ENCODE results near the gene ANXA2. TPM values are rescaled to one million over a fixed set of nuclear protein-coding genes. Genes with fewer than 3 reads are reported as not detected.

Gene ANXA2
- total RNA-seq, 6 experiments from 2014 or later, result 4,445 to 5,074 (median 4,643) TPM

DNA sequence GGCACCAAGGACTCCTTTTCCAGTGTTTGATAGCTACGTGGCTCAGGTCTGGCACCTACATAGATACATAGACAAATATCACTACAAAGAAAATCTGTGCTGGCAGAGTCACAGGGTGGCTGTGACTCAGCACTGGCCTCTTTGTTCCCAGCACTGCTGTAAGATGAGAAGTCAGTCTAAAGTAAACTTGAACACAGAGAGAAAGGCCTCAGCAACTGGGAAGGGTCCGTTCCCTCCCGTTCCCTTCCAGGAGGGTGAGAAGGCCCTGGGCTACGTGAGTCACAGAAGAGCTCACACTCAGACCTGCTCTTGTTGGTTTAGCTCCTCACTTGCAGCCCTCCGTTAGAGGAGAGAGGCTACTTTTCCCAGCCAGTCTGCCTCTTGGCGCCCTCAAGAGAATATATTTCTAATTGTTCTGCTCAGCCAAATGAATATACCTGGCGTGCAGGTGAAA, 23.1 kb downstream of the ANXA2 start:
- Mint-ChIP-seq H3K4me1 (ENCODE audit: low read depth) (peaks cover 97% of the 10 kb centered on the region), H3K27ac (peak overlapping the region; percentile 98), H3K4me3 (peak overlapping the region; percentile 75), H3K9me3 (no peaks in the 10 kb centered on the region), H3K36me3 (ENCODE audit: low read depth) (peaks cover 74% of the 10 kb centered on the region), H3K27me3 (ENCODE audit: insufficient read depth) (peaks cover 41% of the 10 kb centered on the region)
- peak; percentile 98 for DNase-seq
- TF ChIP-seq, protein P1, sequence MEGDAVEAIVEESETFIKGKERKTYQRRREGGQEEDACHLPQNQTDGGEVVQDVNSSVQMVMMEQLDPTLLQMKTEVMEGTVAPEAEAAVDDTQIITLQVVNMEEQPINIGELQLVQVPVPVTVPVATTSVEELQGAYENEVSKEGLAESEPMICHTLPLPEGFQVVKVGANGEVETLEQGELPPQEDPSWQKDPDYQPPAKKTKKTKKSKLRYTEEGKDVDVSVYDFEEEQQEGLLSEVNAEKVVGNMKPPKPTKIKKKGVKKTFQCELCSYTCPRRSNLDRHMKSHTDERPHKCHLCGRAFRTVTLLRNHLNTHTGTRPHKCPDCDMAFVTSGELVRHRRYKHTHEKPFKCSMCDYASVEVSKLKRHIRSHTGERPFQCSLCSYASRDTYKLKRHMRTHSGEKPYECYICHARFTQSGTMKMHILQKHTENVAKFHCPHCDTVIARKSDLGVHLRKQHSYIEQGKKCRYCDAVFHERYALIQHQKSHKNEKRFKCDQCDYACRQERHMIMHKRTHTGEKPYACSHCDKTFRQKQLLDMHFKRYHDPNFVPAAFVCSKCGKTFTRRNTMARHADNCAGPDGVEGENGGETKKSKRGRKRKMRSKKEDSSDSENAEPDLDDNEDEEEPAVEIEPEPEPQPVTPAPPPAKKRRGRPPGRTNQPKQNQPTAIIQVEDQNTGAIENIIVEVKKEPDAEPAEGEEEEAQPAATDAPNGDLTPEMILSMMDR (IDR thresholded peaks at IDR 0.05), result no peak

DNA sequence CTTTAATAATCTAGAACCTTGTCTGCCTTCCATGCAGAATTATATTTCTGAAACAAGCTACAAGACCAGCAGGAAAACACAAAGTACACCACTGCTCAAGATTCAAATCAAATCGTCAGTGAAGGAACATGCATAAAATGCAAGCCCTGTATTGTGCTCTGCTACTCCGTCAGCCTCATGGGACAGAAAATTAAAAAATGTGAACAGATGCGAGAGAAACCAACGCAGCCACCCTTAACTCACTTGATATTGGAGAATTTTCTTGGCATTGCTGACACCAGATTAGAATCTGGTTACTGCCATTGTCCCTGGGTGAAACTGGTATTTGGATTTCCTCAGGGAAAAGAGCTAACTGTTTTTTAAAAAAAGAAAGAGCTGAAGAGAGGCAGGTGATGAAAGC, 23.6 kb downstream of the ANXA2 start:
- Mint-ChIP-seq H3K36me3 (ENCODE audit: low read depth) (peaks cover 79% of the 10 kb centered on the region), H3K27me3 (ENCODE audit: insufficient read depth) (peaks cover 45% of the 10 kb centered on the region), H3K4me1 (ENCODE audit: low read depth) (peaks cover 97% of the 10 kb centered on the region), H3K9me3 (no peaks in the 10 kb centered on the region), H3K4me3 (peak overlapping the region; percentile 75), H3K27ac (peak overlapping the region; percentile 98)
- TF ChIP-seq, protein P1 (IDR thresholded peaks at IDR 0.05), result no peak
- no peak for DNase-seq

DNA sequence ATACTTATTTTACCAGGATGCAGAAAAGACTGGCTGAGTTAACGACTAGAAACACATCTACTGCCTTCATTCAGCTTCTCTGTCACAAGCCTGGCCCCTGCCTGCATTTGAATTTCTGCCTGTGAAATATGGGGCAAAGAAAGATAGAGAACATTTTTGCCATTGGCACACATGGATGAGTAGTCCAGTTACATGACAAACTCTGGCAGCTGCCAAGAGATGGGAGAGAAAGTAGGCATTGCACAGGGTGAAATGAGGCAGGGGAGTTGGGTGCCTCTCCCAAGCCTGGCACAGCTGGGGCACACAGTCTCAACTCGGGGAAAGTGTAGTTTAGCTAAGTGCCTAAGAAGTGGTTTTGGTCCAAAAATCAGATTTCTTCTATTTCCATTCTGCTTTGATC, 24.0 kb downstream of the ANXA2 start:
- peak overlapping the region; percentile 98 for H3K27ac Mint-ChIP-seq
- peaks cover 48% of the 10 kb centered on the region for H3K27me3 Mint-ChIP-seq (ENCODE audit: insufficient read depth)
- H3K4me3 Mint-ChIP-seq, result peak overlapping the region; percentile 75
- no peak for DNase-seq
- TF ChIP-seq, protein P1 (IDR thresholded peaks at IDR 0.05), result no peak
- peaks cover 99% of the 10 kb centered on the region for H3K4me1 Mint-ChIP-seq (ENCODE audit: low read depth)
- no peaks in the 10 kb centered on the region for H3K9me3 Mint-ChIP-seq
- peaks cover 83% of the 10 kb centered on the region for H3K36me3 Mint-ChIP-seq (ENCODE audit: low read depth)

- TF ChIP-seq, protein P1 (IDR thresholded peaks at IDR 0.05), result no peak
- peaks cover 100% of the 10 kb centered on the region for H3K4me1 Mint-ChIP-seq (ENCODE audit: low read depth)
- H3K9me3 Mint-ChIP-seq, result no peaks in the 10 kb centered on the region
- DNase-seq, result no peak
- H3K27ac Mint-ChIP-seq, result peak overlapping the region; percentile 98
- peak overlapping the region; percentile 75 for H3K4me3 Mint-ChIP-seq
- peaks cover 47% of the 10 kb centered on the region for H3K27me3 Mint-ChIP-seq (ENCODE audit: insufficient read depth)
- H3K36me3 Mint-ChIP-seq (ENCODE audit: low read depth), result peaks cover 82% of the 10 kb centered on the region
These were observed 24.5 kb downstream of the ANXA2 start for GRCh38 chr15:60373327-60373726.

- Mint-ChIP-seq H3K9me3 (no peaks in the 10 kb centered on the region), H3K27ac (peak overlapping the region; percentile 98), H3K27me3 (ENCODE audit: insufficient read depth) (peaks cover 43% of the 10 kb centered on the region), H3K4me3 (peak overlapping the region; percentile 75), H3K36me3 (ENCODE audit: low read depth) (peaks cover 76% of the 10 kb centered on the region), H3K4me1 (ENCODE audit: low read depth) (peaks cover 95% of the 10 kb centered on the region)
- no peak for DNase-seq
- TF ChIP-seq, protein P1 (IDR thresholded peaks at IDR 0.05), result no peak
These were observed 25.0 kb downstream of the ANXA2 start for GRCh38 chr15:60372756-60373155.

GRCh38 chr15:60372227-60372626, 25.6 kb downstream of the ANXA2 start:
- Mint-ChIP-seq H3K4me3 (peak overlapping the region; percentile 75), H3K36me3 (ENCODE audit: low read depth) (peaks cover 73% of the 10 kb centered on the region), H3K4me1 (ENCODE audit: low read depth) (peaks cover 90% of the 10 kb centered on the region), H3K27me3 (ENCODE audit: insufficient read depth) (peaks cover 42% of the 10 kb centered on the region), H3K9me3 (no peaks in the 10 kb centered on the region), H3K27ac (peak overlapping the region; percentile 98)
- DNase-seq, result no peak
- TF ChIP-seq, protein P1 (IDR thresholded peaks at IDR 0.05), result no peak

Data from HFFc6 (cell line).